GM19452 (cell line): ENCODE data around the gene CACNG6.
"Not testable (repeated sequence)": the region's sequence is repeated elsewhere in the genome, so short reads cannot be mapped to it uniquely, and the experiment has no call there.

Source experiments
- ATAC-seq: cut with Tn5 transposase; IDR thresholded peaks from one replicate; pipeline ENCODE4 v1.9.1; 2021; ENCODE audit not compliant: unreplicated experiment

The CACNG6 gene, protein sequence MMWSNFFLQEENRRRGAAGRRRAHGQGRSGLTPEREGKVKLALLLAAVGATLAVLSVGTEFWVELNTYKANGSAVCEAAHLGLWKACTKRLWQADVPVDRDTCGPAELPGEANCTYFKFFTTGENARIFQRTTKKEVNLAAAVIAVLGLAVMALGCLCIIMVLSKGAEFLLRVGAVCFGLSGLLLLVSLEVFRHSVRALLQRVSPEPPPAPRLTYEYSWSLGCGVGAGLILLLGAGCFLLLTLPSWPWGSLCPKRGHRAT

DNA sequence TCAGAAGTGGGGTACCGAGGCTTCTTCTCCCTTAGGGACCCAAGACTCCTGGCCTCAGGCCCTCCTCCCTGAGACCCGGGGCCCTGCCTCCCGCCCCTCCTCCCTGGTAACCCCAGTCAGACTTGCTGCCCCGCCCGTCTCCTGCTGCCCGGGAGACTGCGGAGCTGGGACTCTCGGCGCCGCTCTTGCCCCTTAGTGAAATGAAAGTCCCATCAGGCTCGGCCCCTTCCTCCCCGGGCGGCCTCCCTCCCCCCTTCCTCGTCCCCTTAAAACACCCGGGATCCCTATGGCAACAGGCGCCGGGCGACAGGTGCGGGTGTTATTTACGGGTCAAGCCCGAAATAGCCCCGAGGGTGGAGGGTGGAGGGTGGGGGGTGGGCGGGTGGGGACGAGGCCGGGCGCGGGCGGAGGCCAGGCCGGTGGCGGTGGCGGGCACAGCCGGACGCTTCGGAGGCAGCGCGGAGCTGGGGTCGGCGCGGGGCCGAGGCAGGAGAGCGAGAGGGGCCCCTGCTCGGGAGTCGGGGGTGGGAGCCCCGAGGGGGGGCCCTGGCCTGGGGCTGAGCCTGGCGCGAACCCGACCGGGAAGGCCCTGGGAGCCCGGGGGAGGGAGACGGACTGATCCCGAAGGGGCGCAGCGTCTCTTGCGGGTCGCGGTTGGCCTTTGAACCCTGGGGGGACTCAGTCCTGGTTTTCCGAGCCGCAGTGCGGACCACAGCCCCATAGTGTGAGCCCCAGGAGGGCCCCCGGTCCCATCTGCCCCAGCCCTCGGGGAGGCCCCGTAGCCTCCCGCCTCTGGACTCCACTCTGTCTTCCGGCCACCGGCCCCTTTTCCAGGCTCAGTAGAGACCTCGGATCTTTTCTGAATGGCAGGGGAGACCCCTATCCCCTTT is at the start of gene CACNG6:
TSS of gene CACNG6 (plus strand) at position 414 of the 890 bp plus-strand sequence. CDS start 1,241 bp downstream, outside the sequence.
- no peak for ATAC-seq

DNA sequence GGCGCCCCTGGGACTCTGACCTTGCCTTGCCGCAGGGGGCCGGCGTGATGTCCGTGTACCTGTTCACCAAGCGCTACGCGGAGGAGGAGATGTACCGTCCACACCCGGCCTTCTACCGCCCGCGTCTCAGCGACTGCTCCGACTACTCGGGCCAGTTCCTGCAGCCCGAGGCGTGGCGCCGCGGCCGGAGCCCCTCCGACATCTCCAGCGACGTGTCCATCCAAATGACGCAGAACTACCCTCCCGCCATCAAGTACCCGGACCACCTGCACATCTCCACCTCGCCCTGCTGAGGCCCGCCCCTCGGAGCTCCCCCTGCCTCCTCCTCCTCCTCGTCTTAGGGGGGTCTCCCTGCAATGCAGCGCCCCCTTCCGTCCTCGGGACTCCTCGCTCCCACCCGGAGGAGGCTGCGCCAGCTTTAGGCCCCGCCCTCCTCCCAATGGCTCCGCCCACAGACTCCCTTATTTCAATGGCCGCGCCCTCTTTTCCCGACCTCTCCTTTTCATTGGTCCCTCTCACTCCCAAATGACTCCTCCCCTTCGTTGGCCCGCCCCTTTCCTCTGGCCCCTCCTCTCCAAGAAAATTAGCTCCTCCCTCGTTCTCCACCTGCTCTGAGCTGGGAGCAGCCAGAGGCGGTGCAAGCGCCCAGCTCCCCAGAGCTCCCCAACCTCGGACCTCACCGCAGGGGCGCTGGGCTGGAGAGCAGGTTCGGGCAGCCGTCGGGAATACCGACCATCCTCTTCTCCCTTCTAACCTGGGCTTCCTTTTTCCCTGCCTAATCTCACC is 49.2 kb upstream of the CACNG6 start:
- no peak for ATAC-seq

DNA sequence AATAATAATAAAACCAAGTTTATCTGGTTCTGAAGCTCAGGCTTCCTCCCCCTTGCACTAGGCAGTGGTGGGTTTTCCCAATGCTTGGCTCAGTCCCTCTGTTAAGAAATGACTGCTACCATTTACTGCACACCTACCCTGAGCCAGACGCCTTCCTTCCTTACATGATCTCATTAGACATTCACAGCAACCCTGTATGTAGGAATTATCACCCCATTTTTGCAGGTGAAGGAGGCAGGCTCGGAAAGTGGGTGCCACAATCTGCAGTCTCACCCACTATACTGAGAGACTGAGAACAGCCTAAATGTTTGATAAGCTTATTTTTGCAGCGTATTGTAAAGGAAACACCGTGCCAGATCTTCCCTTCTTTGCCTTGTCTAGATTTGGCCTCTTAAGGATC is 47.0 kb upstream of the CACNG6 start:
- no peak for ATAC-seq

DNA sequence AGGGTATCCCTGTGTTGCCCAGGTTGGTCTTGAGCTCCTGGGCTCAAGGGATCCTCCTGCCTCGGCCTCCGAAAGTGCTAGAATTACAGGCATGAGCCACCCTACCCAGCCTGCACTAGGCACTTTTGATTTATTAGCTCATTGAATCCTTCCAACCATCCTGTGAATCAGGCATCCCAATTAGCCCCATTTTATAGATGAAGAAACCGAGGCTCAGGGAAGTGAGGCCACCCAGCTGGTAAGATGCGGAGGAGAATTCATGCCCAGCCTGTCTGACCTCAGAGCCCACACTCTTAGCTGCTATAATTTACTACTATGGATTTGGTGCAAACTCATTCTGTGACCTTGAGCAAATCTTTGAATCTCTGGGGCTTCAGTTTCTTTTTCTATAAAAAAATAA is 46.5 kb upstream of the CACNG6 start:
- ATAC-seq = no peak

DNA sequence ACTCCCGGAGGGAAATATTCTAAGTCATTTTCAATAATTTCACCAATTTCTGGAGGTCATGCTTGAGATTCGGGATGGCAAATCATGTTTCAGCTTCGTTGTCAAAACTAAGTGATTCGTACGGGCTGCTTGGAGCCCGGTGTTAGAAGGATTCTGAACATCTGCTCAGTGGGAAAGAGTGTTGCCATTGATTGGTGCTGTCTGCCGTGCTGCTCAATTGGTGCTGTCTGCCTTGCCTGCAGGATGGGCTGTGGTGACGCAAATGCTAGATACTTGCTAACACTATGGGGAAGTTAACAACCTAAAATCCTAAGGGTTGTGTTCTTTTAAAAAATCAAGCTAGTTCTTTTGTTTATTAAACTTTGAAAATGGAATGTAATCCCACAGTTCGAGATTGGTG is 46.0 kb upstream of the CACNG6 start:
- ATAC-seq = no peak

DNA sequence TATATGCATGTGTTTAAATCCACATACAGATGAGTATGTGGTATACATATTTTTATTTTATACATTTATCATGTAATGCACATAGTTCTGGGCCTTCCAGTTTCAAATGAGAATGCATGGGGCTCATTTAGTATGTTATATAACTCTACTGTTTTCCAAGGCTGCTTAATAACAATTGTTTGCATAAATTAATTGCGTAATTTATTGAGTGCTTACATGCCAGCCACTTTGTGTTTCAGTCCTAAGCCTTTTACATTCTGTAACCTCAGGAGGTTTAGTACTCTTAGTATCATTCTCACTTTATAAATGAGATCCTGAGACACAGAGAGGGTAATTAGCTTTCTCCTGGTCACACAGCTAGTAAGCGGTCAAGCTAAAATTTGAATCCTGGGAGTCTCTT is 45.4 kb upstream of the CACNG6 start:
- ATAC-seq = no peak

DNA sequence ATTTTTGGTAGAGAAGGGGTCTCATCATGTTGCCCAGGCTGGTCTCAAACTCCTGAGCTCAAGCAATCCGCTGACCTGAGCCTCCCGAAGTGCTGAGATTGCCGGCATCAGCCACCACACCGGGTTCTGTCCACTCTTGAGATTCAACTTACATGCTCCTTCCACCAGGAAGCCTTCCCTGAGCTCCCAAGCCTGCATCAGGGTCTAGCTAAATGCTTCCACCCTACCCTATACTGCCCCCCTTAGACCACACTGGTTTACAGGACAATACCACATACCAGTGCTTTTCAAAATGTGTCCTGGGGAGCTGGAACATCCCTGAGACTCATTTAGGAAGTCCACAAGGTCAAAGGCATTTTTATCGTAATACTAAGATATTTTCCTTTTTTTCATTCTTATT is 43.8 kb upstream of the CACNG6 start:
- ATAC-seq = no peak

DNA sequence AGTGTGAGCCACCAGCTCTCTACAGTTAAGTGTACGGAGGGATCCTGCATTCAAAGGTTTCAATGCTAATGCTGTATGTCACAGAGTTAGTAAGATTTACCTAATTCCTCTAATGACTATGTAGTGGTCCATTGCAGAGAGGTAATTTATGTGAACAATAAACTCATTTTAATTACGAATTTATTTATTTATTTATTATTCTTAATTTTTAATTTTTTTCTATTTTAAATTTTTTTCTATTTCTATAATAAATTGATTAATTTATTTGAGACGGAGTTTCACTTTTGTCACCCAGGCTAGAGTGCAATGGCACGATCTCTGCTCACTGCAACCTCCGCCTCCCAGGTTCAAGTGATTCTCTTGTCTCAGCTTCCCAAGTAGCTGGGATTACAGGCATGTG is 42.8 kb upstream of the CACNG6 start:
- ATAC-seq = not testable (repeated sequence)

DNA sequence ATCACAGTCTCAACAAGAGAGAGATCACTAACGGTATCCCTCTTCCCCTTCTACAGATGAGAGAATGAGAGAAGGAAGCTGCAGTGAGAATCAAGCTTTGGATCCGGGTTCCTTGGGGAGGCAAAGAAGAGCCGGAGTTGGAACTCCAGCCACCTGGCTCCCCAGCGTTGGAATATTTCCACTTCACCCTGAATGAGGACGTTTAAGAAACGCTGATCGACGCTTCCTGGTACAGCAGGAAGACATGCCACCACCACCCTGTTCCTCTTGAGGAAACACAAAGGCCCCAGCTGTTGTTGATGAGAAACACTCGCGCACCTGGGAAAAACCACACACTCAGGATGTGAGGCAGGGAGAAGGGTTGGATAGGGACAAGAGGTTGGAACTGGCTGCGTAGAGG is 40.0 kb upstream of the CACNG6 start:
- no peak for ATAC-seq

DNA sequence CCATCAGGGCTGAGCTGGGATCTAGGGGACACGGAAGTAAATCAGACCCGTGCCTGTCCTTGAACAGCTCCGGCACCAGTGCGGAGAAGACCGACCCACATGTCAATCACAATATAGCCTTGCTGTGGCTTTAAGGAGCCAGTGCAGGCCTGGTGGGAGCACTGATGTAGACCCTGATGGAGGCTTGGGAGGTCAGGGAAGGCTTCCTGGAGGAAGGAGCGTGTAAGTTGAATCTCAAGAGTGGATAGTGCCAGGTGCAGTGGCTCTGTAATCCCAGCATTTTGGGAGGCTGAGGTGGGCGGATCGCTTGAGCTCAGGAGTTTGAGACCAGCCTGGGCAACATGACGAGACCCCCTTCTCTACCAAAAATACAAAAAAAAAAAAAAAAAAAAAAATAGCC is 39.5 kb upstream of the CACNG6 start:
- ATAC-seq = no peak

DNA sequence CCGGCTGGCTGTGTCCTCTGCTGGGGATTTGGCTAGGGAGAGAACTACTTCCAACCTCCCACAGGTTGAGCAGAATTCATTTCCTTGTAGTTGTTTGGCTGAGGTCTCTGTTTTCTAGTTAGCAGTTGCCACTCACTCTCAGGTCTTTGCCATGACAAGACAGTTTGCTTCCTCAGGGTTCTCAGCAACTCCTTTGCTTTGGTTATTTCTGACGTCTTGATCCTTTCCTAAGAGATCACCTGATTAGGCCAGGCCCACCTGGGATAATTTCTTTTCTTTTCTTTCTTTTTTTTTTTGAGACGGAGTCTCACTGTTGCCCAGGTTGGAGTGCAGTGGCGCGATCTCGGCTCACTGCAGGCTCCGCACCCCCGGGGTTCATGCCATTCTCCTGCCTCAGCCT is 38.1 kb upstream of the CACNG6 start:
- ATAC-seq = no peak

DNA sequence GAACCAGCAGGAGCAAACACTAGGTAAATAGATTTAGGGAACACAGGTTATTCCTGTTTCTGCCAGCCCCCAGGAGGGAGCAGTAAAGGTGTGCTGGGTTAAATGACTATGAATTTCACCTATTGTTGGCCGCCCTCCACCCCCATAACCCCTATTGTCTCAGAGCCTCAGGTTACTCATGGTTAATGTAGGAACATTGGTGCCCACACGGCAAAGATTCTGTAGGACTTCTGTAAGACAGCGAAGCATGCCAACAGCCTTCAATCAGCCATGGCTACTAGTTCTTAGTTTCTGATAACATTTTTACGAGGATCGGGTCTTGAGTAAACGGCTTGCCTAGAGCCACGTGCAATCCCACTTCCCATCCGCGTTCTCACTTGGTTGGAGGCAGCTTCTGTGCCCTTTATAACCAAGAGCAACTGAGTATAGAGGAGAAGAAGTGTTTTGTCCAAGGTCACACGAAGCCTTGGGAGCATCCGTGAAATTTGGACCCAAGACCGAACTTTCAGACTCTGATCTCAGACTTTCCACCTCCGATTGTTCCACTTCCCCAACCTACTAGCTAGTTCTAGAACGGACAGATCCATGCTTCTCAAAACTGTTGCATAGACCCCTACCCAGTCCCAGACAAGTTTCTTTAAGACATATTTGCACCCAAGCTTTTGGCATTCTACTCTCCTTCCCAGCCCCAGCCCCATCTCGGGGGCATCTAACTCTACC is 33.8 kb upstream of the CACNG6 start:
- ATAC-seq = no peak

DNA sequence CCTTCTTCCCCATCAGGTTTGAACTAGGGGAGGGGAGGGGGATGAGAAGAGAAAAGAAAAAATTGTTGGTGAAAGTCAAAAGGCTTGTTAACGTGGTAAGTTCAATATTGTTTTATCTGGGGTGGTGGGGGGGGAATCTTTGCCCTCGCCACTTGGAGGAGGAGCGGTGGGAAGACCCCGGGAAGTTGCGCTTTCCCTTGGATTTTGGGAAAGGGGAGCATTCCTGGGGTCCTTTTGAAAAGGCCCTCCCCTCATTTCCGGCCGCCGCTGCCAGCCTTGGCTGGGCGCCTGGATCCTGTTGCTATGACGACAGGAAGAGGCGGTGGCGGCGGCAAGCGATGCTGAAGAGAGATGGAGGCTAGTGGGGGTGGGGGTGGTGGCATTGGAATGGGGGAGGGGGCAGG is 33.3 kb upstream of the CACNG6 start:
- no peak for ATAC-seq

DNA sequence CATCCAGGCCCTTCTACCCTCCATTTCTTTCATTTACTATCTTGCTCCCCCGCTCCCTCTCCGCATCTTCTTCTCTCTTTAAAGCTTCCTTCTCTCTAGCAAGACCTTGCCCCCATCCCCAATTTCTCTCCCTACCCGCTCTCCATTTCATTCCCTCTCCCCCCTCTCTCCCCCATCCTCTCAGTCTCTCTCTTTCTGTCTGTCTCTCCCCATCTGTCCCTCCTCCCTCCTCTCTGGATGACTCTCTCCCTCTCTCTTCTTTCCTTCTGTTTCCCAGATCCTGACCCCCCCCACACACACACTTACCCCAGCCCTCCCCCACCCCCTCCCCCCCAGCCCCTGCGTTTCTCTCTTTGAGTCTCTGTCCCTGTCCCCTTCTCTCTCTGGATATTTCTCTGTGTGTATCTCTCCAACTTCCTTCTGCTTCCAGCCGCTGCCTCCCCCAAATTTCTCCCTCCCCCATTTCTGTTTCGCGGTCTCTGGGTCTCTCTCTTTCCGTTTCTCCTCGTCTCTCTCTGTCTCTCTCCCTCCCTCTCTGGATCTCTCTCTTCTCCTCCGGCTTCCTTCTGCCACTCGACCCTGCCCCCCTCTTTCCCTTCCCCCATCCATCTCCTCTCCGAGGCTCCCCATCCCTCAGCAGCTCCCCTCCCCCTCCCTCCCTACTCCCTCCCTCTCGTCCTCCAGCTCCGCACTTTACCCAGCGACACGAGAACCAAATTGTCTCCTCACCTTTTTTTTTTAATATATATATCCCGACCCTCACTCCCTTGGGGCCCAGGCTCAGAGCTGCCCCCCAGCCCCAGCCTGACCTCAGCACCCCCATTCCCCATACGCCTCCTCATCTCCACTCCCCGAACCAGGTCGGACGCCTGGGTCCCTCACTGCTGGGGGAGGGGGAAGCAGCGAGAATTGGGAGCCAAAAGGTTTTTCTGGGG is 32.3 kb upstream of the CACNG6 start:
- ATAC-seq = no peak

DNA sequence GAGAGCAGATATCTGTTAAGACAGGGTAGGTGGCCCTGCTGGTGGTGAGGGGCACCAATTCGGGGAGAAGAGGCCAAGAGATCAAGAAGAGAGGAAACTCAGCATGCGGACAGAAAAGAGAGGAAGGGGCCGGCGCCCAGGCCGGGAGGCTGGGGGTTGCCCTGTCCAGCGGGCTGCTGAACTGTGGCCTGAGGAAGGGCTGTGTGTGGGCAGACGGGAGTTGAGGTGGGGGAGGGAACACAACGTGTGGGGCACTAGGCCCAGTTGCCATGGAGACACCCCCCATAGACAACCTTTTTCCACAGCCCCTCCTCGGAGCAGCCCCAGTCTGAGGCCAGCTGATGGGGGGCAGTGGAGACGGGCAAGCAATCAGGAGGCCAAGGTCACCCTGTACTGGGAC is 31.2 kb upstream of the CACNG6 start:
- no peak for ATAC-seq

DNA sequence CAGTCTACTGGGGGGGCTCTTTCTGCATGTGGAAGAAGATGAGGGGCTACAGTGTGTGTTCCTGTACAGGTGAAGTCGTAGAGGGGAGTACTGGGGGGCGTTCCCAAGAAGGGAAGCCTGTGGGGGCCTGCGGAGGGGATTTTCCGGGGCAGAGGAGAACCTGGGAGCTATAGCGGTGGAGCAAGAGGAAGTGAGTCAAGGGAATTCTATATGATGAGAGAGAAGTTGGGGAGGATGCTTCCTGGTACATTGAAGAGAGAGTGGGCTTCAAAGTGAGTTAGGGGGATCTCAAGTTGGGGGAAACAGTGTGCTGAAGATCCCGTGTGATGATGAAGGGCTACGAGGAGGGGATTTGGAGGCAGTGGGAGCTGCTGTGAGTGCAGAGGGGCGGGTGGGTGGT is 30.6 kb upstream of the CACNG6 start:
- no peak for ATAC-seq

DNA sequence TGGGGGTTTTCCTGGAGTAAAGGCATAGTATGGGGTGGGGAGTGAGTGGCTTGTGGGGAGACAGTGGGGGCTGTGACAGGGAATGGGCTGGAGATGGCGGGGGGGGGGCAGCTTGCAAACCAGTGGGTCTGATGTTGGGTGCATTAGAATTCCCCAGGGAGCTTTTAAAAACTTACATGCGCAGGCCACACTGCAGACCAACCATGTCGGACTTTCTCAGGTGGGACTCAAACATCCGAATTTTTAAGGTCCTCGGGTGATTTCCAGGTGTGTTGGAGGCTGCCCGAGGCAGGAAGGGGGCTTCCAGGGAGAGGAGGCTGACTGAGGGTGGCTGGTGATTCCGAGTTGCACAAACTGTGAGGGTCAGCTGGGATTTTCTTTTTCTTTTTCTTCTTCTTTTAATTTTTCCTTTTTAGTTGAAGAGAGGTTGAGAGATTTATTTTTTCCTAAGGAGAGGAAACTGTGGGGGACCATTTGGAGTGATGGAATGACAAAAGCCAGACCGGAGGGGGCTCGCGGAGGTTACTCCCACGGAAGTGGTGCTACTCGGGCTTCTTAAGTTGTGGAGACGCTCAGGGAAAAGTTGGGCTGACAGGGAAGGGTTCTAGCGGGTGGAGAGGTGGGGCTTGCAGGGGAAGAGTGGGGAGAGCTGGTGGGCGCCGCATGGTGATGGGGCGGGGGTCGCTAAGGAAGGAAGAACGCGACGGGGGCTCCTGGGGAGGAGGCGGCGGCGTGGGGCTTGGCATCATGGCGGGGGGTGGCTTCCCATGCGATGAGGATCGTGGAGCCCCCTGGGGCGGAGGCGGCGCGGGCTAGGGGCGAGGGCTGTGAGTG is 29.7 kb upstream of the CACNG6 start:
- no peak for ATAC-seq

DNA sequence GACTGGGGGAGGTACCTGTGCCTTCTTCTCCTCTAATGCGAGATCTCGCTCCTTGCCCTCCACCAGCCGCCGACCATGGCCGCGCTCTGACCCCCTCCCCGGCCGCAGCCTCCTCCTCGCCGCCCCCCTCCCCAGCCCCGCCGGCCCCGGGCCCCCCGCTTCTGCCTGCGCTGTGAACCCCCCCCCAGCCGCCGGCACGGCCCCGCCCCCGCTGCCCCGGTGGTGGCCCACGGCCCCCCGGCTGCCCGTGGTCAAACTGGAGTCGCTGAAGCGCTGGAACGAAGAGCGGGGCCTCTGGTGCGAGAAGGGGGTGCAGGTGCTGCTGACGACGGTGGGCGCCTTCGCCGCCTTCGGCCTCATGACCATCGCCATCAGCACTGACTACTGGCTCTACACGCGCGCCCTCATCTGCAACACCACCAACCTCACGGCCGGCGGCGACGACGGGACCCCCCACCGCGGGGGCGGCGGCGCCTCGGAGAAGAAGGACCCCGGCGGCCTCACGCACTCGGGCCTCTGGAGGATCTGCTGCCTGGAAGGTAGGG is 28.5 kb upstream of the CACNG6 start, which contains the start of gene CACNG8:
TSS of gene CACNG8 (plus strand) at position 51 of the 545 bp plus-strand sequence.
- no peak for ATAC-seq

DNA sequence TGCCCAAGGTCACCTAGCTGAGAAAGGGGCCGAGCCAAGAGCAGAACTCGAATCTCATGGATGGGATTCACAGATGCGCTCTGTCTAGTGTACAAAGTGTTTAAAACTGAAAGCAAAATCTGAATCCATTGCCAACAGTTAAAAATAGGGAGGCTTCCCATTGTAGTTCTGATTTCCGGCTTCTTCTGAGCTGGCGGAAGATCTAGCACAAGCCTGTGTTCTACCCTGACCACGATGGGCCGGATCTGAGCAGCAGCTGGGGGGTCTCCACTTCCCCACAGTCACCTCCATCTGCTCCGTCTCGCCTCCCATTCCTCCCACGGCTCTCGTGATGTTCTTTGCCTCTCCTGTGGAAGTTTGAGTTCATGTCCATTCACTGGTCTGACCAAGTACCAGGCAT is 26.3 kb upstream of the CACNG6 start:
- ATAC-seq = no peak
